ENCODE data around the gene RPSA.
"Not testable (repeated sequence)": the region's sequence is repeated elsewhere in the genome, so short reads cannot be mapped to it uniquely, and the experiment has no call there.

Gene RPSA

DNA sequence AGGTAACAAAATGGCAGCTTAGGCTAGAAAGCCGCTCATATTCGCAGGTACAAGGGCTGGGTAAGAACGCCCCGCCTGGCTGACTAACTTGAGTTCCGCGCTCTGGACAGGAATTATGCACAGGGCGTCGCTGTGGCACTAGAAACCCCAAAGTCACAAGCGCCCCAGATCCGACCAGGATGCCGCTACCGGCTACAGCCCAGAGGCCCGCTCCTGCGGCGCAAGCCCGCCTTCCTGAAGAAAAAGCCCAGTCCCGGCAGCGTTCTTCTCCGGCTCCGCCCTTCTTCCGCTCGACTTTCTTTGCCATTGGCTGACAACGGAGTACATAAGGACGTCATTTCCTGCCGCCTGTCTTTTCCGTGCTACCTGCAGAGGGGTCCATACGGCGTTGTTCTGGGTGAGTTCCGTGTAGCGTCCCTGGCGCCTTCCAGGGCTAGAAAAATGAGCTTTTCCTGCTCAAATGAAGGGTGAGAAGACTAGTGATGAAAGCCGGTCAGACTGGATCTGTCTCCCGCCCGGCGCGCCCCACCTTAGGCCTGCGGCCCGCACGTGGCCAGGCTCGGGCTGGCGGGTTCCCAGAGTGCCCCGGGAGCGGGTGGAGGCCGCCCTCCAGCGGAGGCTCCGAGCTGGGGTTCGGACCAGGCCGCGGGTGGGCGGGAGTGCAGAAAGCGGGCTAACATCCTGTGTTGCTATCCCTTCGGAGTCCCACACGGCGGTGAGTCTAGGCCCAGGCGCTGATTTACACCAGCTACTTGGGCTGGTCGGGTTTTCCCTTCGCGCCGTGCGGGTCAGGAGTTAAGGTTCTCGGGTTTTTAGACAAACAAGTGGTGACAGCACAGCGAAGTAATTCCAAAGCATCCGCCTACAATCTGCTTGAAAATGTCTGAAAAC lies at the start of gene RPSA:
Gene RPSA, plus strand, starts transcription at position 353 of the 891 bp plus-strand sequence. CDS start 934 bp downstream, outside the sequence.
- Histone ChIP-seq H3K9me3 (ENCODE audit: control insufficient read depth in 2 of 2, low read length in 2 of 2) (no peaks in the 10 kb centered on the region), H3K27ac (ENCODE audit: low read depth in 2 of 2, low read length in 2 of 2) (peak within 1 kb of the TSS; percentile 86 to 89), H3K27me3 (ENCODE audit: control insufficient read depth in 2 of 2, insufficient read depth in 2 of 2, low read length in 2 of 2) (no peaks in the 10 kb centered on the region), H3K4me1 (ENCODE audit: control insufficient read depth in 2 of 2, insufficient read depth in 2 of 2, low read length in 2 of 2) (peaks cover 14 to 18% of the 10 kb centered on the region in 2 donors), H3K4me3 (ENCODE audit: low read length in 2 of 2) (peak within 1 kb of the TSS; percentile 95 to 97), H3K36me3 (ENCODE audit: control insufficient read depth in 2 of 2, insufficient read depth in 2 of 2, low read length in 2 of 2) (peaks cover 22 to 34% of the 10 kb centered on the region in 2 donors), H3K9ac (ENCODE audit: low read depth in 1 of 2, low read length in 2 of 2) (peak within 1 kb of the TSS; percentile 89 to 96)

DNA sequence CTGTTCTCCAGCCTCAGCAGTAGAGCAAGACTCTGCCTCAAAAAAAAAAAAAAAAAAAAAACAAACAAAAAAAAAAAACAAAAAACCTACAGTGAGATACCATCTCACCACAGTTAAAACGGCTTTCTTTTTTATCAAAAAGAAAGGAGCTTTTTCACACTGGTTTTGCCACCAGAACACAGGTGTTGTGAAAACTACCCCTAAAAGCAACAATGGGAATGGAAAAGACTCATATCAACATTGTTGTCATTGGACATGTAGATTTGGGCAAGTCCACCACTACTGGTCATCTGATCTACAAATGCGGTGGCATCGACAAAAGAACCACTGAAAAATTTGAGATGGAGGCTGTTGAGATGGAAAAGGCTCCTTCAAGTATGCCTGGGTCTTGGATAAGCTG lies 48.2 kb upstream of the RPSA start:
- H3K9me3 ChIP-seq (ENCODE audit: control insufficient read depth in 2 of 2, low read length in 2 of 2) = no peaks in the 10 kb centered on the region
- H3K4me3 ChIP-seq (ENCODE audit: low read length in 2 of 2) = no peak overlapping the region
- no peak overlapping the region for H3K9ac ChIP-seq (ENCODE audit: low read depth in 1 of 2, low read length in 2 of 2)
- no peak overlapping the region for H3K27ac ChIP-seq (ENCODE audit: low read depth in 2 of 2, low read length in 2 of 2)
- no peaks in the 10 kb centered on the region for H3K27me3 ChIP-seq (ENCODE audit: control insufficient read depth in 2 of 2, insufficient read depth in 2 of 2, low read length in 2 of 2)
- H3K4me1 ChIP-seq (ENCODE audit: control insufficient read depth in 2 of 2, insufficient read depth in 2 of 2, low read length in 2 of 2) = no peaks in the 10 kb centered on the region
- H3K36me3 ChIP-seq (ENCODE audit: control insufficient read depth in 2 of 2, insufficient read depth in 2 of 2, low read length in 2 of 2) = no peaks in the 10 kb centered on the region

DNA sequence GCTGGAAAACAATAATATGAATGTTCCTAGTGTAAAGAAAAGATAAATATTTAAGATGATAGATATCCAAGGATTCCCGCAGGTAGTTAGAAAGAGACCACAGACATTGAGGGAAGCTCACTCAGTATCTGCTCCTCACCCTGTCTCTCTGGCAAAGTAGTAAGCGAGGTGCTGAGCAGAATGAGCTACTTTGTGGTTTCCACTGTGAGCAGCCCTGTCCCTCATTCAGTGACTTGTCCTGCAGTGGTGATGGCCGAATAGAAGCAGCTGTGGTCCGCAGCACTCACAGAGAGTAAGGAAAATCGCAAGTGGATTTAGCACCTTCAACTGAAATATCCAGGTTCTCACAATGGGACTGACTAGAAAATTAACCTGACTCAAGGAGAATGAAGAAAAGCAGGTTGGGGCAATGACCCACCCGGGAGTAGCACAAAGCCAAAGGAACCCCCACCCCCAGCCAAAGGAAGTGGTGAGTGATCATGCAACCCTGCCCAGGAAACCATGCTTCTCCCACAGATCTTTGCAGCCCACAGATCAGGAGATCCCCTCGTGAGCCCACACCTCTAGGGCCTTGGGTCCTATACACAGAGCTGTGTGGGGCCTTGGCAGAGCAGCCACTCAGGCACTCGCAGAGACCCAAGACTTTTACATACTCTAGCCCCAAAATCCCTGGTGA lies 45.1 kb upstream of the RPSA start:
- no peaks in the 10 kb centered on the region for H3K9me3 ChIP-seq (ENCODE audit: control insufficient read depth in 2 of 2, low read length in 2 of 2)
- H3K4me3 ChIP-seq (ENCODE audit: low read length in 2 of 2) = no peak overlapping the region
- H3K4me1 ChIP-seq (ENCODE audit: control insufficient read depth in 2 of 2, insufficient read depth in 2 of 2, low read length in 2 of 2) = no peaks in the 10 kb centered on the region
- no peak overlapping the region for H3K27ac ChIP-seq (ENCODE audit: low read depth in 2 of 2, low read length in 2 of 2)
- no peak overlapping the region for H3K9ac ChIP-seq (ENCODE audit: low read depth in 1 of 2, low read length in 2 of 2)
- no peaks in the 10 kb centered on the region for H3K36me3 ChIP-seq (ENCODE audit: control insufficient read depth in 2 of 2, insufficient read depth in 2 of 2, low read length in 2 of 2)
- no peaks in the 10 kb centered on the region for H3K27me3 ChIP-seq (ENCODE audit: control insufficient read depth in 2 of 2, insufficient read depth in 2 of 2, low read length in 2 of 2)

DNA sequence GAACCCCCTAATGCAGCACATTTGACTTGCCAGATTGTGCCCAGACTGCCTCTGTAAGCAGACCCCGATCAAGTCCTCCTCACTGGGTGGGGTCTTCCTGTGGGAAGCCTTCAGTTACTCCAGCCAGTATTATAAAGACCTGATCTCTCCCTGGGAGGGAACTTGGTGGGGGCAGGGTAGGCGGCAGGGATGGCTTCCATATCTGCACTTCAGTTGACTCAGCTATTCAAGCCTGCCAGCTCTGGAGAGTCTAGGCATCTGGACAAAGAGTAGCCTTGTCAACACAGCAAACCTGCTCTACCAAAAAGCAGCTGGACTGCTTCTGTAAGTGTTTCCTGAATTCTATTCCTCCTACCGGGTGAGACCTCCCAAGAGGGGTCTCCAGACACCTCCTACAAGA lies 44.3 kb upstream of the RPSA start:
- Histone ChIP-seq H3K4me3 (ENCODE audit: low read length in 2 of 2) (no peak overlapping the region), H3K27ac (ENCODE audit: low read depth in 2 of 2, low read length in 2 of 2) (no peak overlapping the region), H3K9ac (ENCODE audit: low read depth in 1 of 2, low read length in 2 of 2) (no peak overlapping the region), H3K27me3 (ENCODE audit: control insufficient read depth in 2 of 2, insufficient read depth in 2 of 2, low read length in 2 of 2) (no peaks in the 10 kb centered on the region), H3K36me3 (ENCODE audit: control insufficient read depth in 2 of 2, insufficient read depth in 2 of 2, low read length in 2 of 2) (no peaks in the 10 kb centered on the region), H3K4me1 (ENCODE audit: control insufficient read depth in 2 of 2, insufficient read depth in 2 of 2, low read length in 2 of 2) (no peaks in the 10 kb centered on the region), H3K9me3 (ENCODE audit: control insufficient read depth in 2 of 2, low read length in 2 of 2) (no peaks in the 10 kb centered on the region)

DNA sequence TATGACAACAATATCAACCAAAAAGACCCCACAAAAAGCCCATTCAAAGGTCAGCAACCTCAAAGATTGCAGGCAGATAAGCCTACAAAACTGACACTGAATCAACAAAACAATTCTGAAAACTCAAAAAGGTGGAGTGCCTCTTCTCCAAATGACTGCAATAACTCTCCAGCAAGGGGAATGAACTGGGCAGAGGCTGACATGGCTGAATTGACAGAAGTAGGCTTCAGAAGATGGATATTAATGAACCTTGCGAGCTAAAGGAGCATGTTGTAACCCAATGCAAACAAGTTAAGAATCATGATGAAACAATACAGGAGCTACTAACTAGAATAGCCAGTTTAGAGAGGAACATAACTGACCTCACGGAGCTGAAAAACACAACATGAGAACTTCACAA lies 43.7 kb upstream of the RPSA start:
- no peak overlapping the region for H3K9ac ChIP-seq (ENCODE audit: low read depth in 1 of 2, low read length in 2 of 2)
- H3K36me3 ChIP-seq (ENCODE audit: control insufficient read depth in 2 of 2, insufficient read depth in 2 of 2, low read length in 2 of 2) = no peaks in the 10 kb centered on the region
- H3K4me1 ChIP-seq (ENCODE audit: control insufficient read depth in 2 of 2, insufficient read depth in 2 of 2, low read length in 2 of 2) = no peaks in the 10 kb centered on the region
- no peaks in the 10 kb centered on the region for H3K27me3 ChIP-seq (ENCODE audit: control insufficient read depth in 2 of 2, insufficient read depth in 2 of 2, low read length in 2 of 2)
- no peaks in the 10 kb centered on the region for H3K9me3 ChIP-seq (ENCODE audit: control insufficient read depth in 2 of 2, low read length in 2 of 2)
- no peak overlapping the region for H3K27ac ChIP-seq (ENCODE audit: low read depth in 2 of 2, low read length in 2 of 2)
- H3K4me3 ChIP-seq (ENCODE audit: low read length in 2 of 2) = no peak overlapping the region

DNA sequence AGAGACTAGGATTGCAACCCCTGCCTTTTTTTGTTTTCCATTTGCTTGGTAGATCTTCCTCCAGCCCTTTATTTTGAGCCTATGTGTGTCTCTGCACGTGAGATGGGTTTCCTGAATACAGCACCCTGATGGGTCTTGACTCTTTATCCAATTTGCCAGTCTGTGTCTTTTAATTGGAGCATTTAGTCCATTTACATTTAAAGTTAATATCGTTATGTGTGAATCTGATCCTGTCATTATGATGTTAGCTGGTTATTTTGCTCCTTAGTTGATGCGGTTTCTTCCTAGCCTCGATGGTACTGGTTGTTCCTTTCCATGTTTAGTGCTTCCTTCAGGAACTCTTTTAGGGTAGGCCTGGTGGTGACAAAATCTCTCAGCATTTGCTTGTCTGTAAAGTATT lies 36.1 kb upstream of the RPSA start:
- H3K4me1 ChIP-seq (ENCODE audit: control insufficient read depth in 2 of 2, insufficient read depth in 2 of 2, low read length in 2 of 2); H3K36me3 ChIP-seq (ENCODE audit: control insufficient read depth in 2 of 2, insufficient read depth in 2 of 2, low read length in 2 of 2); H3K9ac ChIP-seq (ENCODE audit: low read depth in 1 of 2, low read length in 2 of 2): not testable (repeated sequence)

DNA sequence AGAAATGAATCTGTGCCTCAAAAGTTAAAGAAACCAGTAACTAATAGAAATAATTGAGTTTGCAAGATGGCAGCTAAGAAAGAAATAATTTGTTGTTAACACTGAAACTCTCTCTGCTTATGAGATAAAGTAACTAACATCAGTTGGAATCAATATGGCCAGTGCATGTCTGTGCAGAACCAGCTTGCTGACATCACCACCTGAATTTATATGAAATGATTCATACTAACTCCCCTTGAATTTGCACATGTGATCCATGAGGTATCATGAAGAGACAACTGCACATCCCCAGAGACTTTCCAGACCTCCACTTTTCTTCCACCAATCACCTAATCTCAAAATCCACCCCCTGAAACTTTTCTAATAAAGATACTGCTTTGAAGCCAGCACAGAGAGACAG lies 33.7 kb upstream of the RPSA start:
- no peaks in the 10 kb centered on the region for H3K27me3 ChIP-seq (ENCODE audit: control insufficient read depth in 2 of 2, insufficient read depth in 2 of 2, low read length in 2 of 2)
- no peaks in the 10 kb centered on the region for H3K9me3 ChIP-seq (ENCODE audit: control insufficient read depth in 2 of 2, low read length in 2 of 2)
- H3K27ac ChIP-seq (ENCODE audit: low read depth in 2 of 2, low read length in 2 of 2) = no peak overlapping the region
- H3K9ac ChIP-seq (ENCODE audit: low read depth in 1 of 2, low read length in 2 of 2) = no peak overlapping the region
- H3K4me3 ChIP-seq (ENCODE audit: low read length in 2 of 2) = no peak overlapping the region
- H3K36me3 ChIP-seq (ENCODE audit: control insufficient read depth in 2 of 2, insufficient read depth in 2 of 2, low read length in 2 of 2) = no peaks in the 10 kb centered on the region
- H3K4me1 ChIP-seq (ENCODE audit: control insufficient read depth in 2 of 2, insufficient read depth in 2 of 2, low read length in 2 of 2) = no peaks in the 10 kb centered on the region

More for the DNA sequence above, 36.1 kb upstream of the RPSA start:
- not testable (repeated sequence) for H3K9me3 ChIP-seq (ENCODE audit: control insufficient read depth in 2 of 2, low read length in 2 of 2); H3K4me3 ChIP-seq (ENCODE audit: low read length in 2 of 2); H3K27me3 ChIP-seq (ENCODE audit: control insufficient read depth in 2 of 2, insufficient read depth in 2 of 2, low read length in 2 of 2); H3K27ac ChIP-seq (ENCODE audit: low read depth in 2 of 2, low read length in 2 of 2)

DNA sequence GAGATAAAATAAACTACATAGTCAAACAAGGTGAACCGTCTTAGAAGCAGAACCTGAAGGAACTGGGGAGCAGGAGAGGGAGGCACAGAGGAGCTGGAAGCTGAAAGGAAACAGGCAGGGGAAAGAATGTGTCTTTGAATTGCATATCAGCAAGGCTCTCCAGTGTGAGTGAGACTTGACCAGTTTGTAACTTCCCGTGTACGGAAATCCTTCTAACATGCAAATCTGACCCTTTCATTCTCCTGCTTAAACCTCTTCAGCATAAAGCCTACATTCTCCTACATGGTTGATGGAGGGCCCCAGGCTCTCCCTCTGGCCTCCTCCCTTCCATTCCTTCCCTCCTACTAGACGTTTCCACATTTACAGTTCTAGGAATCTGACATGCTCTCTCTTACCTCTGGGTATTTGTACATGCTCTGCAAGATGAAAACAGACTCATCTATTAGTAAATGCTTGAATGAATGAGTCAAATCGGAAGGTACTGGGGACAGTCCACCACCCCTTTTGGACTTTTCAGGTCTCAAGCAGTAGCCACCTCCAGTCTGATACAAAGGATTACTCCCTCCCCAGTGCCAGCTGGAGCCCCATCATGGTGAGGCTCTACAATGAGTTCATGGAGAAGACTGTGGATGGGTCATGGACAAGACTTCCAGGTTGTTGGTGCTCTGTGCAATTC lies 29.4 kb upstream of the RPSA start:
- Histone ChIP-seq H3K4me3 (ENCODE audit: low read length in 2 of 2) (no peak overlapping the region), H3K9me3 (ENCODE audit: control insufficient read depth in 2 of 2, low read length in 2 of 2) (no peaks in the 10 kb centered on the region), H3K27me3 (ENCODE audit: control insufficient read depth in 2 of 2, insufficient read depth in 2 of 2, low read length in 2 of 2) (no peaks in the 10 kb centered on the region), H3K9ac (ENCODE audit: low read depth in 1 of 2, low read length in 2 of 2) (no peak overlapping the region), H3K4me1 (ENCODE audit: control insufficient read depth in 2 of 2, insufficient read depth in 2 of 2, low read length in 2 of 2) (peaks cover 0 to 4% of the 10 kb centered on the region in 2 donors), H3K36me3 (ENCODE audit: control insufficient read depth in 2 of 2, insufficient read depth in 2 of 2, low read length in 2 of 2) (no peaks in the 10 kb centered on the region), H3K27ac (ENCODE audit: low read depth in 2 of 2, low read length in 2 of 2) (no peak overlapping the region)

DNA sequence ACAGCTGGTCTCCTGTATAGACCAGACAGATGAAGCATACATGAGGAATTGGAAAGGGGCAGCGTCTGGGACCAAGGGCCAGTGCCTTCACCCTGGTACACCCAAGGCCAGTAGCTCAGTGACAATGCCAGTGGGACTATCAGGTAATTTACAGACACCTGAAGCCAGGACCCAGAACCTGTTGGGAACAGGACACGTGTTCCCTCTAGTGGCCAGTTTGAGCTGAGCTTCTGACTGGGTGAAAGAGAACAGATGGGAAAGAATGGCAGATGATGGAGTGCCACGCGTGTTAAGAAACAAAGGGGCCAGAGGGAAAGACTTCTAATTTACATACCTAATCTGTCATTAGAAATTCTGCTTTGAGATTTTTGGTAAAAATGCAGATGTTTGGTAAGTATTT lies 28.4 kb upstream of the RPSA start:
- Histone ChIP-seq H3K4me1 (ENCODE audit: control insufficient read depth in 2 of 2, insufficient read depth in 2 of 2, low read length in 2 of 2) (peaks cover 5 to 11% of the 10 kb centered on the region in 2 donors), H3K27me3 (ENCODE audit: control insufficient read depth in 2 of 2, insufficient read depth in 2 of 2, low read length in 2 of 2) (no peaks in the 10 kb centered on the region)

More for the DNA sequence above, 28.4 kb upstream of the RPSA start:
- Histone ChIP-seq H3K9me3 (ENCODE audit: control insufficient read depth in 2 of 2, low read length in 2 of 2) (no peaks in the 10 kb centered on the region), H3K9ac (ENCODE audit: low read depth in 1 of 2, low read length in 2 of 2) (no peak overlapping the region), H3K27ac (ENCODE audit: low read depth in 2 of 2, low read length in 2 of 2) (no peak overlapping the region), H3K36me3 (ENCODE audit: control insufficient read depth in 2 of 2, insufficient read depth in 2 of 2, low read length in 2 of 2) (no peaks in the 10 kb centered on the region), H3K4me3 (ENCODE audit: low read length in 2 of 2) (no peak overlapping the region)
